GM21423 (cell line): Measurements from ENCODE around the gene GATAD1.
"Not testable (repeated sequence)": the region's sequence is repeated elsewhere in the genome, so short reads cannot be mapped to it uniquely, and the experiment has no call there.

Experiments
- ATAC-seq: cut with Tn5 transposase; IDR thresholded peaks from one replicate; pipeline ENCODE4 v1.9.1; 2021; ENCODE audit warnings: mild to moderate bottlenecking, moderate library complexity; ENCODE audit not compliant: unreplicated experiment

The GATAD1 gene

GRCh38 chr7:92447345-92448204 lies at the start of gene GATAD1:
GATAD1 (plus strand) TSS chr7:92447482; CDS start chr7:92447730, 248 bp downstream.
- ATAC-seq, result peak; percentile 93

- no peak for ATAC-seq
Measured at GRCh38 chr7:92397542-92397941, 49.7 kb upstream of the GATAD1 start.

GRCh38 chr7:92400013-92400412 lies 47.3 kb upstream of the GATAD1 start:
- no peak for ATAC-seq

- no peak for ATAC-seq
Measured at GRCh38 chr7:92402920-92403759, 44.1 kb upstream of the GATAD1 start.

- no peak for ATAC-seq
Measured at GRCh38 chr7:92403760-92404074, 43.6 kb upstream of the GATAD1 start.

- ATAC-seq, result no peak
Measured at GRCh38 chr7:92404170-92404614, 43.1 kb upstream of the GATAD1 start.

- ATAC-seq, result no peak
Measured at GRCh38 chr7:92409357-92409756, 37.9 kb upstream of the GATAD1 start.

GRCh38 chr7:92410162-92410561 lies 37.1 kb upstream of the GATAD1 start:
- not testable (repeated sequence) for ATAC-seq

- ATAC-seq, result no peak
Measured at GRCh38 chr7:92412745-92413144, 34.5 kb upstream of the GATAD1 start.

- ATAC-seq, result no peak
Measured at GRCh38 chr7:92413550-92413949, 33.7 kb upstream of the GATAD1 start.

GRCh38 chr7:92415225-92415624 lies 32.1 kb upstream of the GATAD1 start:
- ATAC-seq, result no peak

- ATAC-seq, result no peak
Measured at GRCh38 chr7:92417913-92418312, 29.4 kb upstream of the GATAD1 start.

- ATAC-seq, result no peak
Measured at GRCh38 chr7:92421676-92422435, 25.4 kb upstream of the GATAD1 start.

- ATAC-seq, result no peak
Measured at GRCh38 chr7:92422926-92423325, 24.4 kb upstream of the GATAD1 start.

GRCh38 chr7:92423710-92424131 lies 23.6 kb upstream of the GATAD1 start:
- no peak for ATAC-seq

GRCh38 chr7:92425311-92425947 lies 21.9 kb upstream of the GATAD1 start:
- no peak for ATAC-seq

- ATAC-seq, result no peak
Measured at GRCh38 chr7:92427193-92427592, 20.1 kb upstream of the GATAD1 start.

- ATAC-seq, result no peak
Measured at GRCh38 chr7:92432299-92432946, 14.9 kb upstream of the GATAD1 start.

- ATAC-seq, result no peak
Measured at GRCh38 chr7:92433019-92433418, 14.3 kb upstream of the GATAD1 start.

- ATAC-seq, result no peak
Measured at GRCh38 chr7:92435542-92435941, 11.7 kb upstream of the GATAD1 start.
